Measurements from ENCODE around the gene ETNK1.

The ETNK1 gene

DNA sequence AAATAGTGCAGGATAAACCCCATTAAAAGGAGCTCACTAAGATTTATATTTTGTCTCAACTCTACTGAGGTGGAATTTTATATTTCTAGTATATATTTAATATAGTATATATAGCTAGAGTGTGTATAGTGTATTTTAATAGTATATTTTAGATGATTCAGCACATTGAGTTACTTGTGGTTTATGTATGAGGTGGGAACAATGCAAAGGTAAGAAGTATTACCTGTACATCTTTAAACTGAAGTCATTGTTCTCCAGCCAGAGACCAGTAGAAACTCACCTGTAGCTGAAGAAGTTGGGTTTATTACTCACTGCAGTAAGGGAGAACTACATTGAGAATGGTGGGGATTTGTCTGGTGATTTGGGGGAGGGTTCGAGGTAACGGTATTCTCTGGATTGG is 15.9 kb downstream of the ETNK1 start:
- no peak for DNase-seq

DNA sequence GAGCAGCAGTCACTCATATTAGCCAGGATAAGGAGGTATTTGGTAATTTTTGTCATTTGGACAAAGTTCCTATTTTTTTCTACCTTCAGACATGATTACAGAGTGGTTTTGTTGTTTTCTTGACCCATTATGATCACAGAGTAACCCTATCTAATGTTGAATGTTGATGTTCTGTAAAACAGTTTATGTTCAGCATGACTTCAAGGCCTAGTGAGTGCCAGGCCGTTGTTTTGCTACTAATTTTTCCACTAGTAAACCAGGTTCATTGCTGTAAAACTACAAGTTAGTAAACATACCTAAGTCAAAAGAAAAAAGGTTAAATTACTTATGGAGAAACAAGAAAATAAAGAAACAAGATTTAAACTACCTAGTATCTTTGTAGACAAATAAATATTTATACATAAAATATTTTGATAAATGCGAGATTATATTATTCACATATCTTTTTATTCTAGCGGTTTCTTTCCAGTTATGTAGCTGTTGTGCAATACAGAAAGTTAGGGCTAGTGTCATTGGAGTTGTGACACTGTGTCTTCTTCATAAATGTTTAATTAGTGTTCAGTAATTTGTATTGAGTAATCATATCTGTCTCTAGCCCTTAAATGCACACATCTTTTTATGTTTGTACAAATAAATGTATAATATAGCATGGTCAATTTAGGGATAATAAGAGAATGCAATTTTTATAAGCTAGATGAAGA is 16.5 kb downstream of the ETNK1 start:
- no peak for DNase-seq

DNA sequence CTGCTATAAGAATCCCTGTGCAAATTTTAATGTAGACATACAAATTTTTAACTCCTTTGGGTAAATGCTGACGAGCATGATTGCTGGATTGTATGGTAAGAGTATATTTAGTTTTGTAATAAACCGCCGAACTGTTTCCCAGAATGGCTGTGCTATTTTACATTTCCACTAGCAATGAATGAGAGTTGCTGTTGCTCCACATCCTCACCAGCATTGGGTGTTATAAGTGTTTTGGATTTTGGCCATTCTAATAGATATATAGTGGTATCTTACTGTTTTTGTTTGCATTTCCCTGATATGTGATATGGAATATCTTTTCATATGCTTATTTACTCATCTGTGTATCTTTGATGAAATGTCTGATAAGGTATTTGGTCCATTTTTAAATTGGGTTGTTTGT is 23.7 kb downstream of the ETNK1 start:
- no peak for DNase-seq

DNA sequence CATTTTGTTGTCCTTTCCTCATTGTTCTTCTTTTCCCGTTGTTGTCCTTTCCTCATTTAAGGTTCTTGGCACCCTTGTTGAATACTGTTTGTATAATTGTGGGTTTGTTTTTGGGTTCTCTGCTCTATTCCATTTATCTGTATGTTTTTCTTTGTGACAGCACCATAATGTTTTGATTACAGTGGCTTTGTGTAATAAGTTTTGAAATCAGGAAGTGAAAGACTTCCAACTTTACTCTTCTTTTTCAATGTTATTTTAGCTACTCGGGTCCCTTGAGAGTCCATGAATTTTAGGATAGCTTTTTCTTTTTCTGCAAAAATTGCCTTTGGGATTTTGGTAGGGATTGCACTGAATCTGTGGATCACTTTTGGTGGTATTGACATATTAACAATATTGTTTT is 28.1 kb downstream of the ETNK1 start:
- DNase-seq = no peak

DNA sequence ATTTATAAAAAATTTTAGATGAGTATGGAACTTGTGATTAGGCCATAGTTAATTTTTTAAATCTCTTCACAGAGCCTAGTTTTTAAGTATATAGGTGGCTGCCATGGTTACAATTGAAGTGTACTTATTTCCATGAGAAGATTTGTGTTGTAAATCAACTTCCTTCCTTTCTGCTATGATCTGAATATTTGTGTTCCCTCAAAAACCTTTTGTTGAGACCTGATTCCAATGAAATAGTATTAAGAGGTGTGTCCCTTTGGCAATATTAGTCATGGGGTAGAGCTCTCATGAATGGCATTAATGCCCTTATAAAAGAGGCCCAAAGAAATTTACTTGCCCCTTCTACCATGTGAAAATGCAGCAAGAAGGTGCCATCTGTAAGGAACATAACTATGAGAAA is 28.8 kb downstream of the ETNK1 start:
- no peak for DNase-seq

DNA sequence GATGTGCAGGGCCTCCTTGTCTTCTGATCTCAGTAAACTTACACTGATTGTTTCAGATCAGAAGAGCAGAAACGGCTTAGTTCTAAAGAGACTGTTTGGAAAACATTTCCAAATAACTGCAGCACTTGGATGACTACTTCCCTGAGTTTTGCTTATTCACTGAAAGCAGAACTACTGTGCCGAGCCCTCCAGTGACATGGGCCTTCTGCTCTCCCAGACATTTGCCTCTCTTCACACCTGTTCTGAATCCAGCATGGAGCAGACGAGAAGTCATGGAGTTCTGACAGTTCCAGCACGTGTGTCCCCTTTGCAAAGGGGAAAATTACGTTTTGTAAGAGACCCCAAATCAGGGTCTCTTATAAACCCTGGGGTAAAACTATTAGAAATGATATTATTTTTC is 31.4 kb downstream of the ETNK1 start:
- DNase-seq = no peak

DNA sequence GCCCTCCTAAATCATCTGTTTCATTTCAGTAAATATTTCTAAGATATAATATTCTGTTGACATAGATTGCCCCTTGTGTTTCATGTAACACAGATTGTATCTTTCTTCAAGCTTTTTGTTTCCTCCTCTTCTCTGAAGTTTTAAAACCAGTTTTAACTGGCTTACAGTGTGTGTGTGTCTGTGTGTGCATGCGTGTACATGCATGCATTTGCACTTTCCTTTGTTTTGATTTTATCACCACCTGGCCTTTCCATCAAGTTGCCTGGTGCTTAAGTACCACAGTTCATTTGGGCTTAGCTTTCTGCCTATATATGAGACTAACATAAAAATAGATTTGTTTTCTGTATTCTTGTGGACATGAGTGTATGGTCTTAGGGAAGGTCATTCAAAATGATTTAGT is 31.9 kb downstream of the ETNK1 start:
- DNase-seq = no peak

DNA sequence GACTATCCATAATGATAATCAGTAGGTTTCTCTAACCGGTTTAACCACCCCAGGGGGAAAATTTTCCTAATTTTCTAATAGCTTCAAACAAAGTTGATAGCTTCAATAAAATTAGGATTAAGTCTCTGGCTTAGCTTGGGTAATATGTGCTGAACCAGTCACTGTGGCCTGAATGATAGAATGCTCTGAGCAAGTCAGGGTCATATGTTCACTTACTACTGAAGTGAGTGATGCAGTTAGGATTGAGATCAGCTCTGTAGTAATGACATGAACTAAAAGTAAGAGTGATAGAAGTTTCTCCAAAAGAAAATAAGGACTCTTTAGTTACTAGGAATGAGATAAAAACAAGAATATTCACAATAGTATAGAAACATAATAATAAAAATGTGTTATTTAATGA is 32.6 kb downstream of the ETNK1 start:
- no peak for DNase-seq

DNA sequence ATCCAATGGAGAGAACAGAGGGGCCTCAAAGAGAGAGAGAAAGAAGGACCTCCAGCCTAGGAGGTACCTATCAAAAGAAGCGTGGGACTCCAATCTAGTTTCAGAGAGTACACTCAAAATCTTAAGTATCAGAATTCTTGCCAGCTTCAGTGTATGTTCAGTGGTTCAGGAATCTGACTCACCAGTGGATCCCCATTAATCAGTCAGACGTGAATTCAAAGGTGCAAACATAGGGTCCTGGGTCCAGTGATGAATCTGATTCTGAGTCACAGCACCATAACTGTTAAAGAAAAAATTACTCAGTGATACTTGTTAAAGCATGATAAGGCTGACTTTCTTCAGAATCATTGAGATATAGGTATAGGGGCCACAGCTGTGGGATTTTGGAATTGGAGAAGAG is 33.2 kb downstream of the ETNK1 start:
- DNase-seq = no peak

DNA sequence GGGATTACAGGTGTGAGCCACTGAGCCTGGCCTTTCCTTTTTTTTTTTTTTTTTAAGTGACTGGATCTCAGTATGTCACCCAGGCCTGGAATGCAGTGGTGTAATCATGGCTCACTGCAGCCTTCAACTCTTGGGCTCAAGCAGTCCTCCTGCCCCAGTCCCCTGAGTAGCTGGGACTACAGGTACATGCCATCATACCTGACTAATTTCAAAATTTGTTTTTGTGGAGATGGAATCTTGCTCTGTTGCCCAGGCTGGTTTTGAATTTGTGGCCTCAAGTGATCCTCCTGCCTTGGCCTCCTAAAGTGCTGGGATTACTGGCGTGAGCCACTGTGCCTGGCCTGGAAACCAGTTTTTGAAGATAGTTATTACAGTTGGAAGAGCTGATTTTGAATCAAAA is 37.4 kb downstream of the ETNK1 start:
- DNase-seq = no peak

DNA sequence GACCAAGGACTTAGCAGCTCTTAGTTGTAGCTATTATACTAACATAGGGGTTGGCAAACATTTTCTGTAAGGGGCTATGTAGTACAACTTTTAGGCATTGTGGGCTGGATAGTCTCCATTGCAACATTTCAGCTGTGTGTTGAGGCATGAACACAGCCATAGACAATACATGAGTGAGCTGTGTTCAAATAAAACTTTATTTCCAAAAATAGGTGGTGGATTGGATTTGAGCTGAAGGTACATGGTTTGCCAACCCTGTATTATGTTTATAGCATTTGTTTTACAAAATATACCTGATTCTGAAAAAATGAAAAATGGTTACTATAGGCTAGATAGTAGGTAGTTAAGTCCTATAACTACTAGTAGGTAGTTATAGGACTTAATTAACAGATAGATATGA is 40.5 kb downstream of the ETNK1 start:
- no peak for DNase-seq

DNA sequence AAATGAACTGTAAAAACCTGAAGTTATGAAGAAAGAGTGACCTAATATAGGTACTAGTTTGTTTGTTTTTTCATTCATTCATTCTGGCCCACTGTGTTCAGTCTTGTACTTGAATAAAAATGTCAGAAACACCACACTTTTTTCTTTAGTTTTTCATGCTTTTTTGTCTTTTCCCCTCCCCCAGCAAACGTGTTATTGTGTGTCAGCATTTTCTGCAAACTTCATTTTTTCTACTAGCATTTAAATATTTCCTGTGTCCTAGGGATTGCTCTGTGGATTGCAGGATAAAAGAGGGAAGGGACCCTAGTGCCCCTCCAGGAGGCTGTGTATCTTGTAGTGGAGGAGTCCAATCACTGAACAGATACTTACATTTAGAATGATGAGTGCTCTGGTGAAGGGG is 42.2 kb downstream of the ETNK1 start:
- DNase-seq = no peak

DNA sequence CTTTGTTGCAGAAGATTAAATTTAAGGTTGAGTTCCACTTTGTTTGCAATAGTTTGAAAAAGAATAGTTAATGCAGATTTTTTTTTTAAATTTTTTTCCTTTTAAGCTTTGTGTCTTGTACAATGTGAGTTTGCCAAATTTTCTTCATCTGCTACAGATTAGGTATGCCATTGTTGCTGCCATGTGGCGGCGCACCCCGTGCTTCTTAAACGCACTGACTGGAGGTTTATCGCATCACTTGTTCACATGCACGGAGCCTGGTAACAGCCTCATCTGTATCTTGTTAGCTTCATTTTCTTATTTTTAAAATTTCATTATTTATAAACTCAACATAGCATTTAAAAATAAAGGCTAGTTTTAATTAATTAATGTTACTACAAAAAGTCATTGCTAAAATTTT is 43.5 kb downstream of the ETNK1 start:
- DNase-seq = no peak

DNA sequence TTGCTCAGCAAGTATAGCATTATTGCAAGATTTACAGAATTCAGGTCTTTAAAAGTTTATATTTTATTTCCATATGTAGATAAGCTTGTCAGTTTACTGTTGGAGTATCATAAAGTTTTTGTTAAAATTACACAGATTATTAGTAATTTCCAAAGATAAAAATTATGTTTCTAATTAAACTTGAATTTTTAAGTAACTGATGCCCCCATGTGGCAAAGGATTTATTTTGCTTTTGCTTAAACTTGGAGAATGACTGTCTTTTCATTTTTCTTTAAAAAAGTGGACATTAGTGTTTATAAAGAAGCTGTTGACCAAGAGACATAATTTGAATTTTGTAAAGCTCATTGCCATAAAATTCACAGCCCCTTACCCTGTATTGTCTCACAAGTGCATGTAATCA is 45.8 kb downstream of the ETNK1 start:
- no peak for DNase-seq

DNA sequence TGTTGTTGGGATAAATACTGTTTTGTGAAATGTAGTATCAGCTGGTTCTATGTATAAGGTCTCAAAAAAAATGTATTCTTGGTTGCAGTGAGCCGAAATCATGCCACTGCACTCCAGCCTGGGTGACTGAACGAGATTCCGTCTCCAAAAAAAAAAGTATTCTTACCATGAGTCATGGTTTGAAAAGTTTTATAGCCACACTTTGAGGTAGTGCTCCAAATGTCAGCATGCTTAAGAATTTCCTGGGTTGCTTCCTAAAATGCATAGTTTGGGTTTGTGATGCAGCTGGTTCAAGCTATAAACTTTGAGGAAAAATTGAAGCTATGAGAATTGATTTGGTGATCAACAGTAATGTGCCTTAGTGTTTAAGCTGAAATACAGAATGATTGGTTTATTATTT is 48.0 kb downstream of the ETNK1 start:
- DNase-seq = no peak

DNA sequence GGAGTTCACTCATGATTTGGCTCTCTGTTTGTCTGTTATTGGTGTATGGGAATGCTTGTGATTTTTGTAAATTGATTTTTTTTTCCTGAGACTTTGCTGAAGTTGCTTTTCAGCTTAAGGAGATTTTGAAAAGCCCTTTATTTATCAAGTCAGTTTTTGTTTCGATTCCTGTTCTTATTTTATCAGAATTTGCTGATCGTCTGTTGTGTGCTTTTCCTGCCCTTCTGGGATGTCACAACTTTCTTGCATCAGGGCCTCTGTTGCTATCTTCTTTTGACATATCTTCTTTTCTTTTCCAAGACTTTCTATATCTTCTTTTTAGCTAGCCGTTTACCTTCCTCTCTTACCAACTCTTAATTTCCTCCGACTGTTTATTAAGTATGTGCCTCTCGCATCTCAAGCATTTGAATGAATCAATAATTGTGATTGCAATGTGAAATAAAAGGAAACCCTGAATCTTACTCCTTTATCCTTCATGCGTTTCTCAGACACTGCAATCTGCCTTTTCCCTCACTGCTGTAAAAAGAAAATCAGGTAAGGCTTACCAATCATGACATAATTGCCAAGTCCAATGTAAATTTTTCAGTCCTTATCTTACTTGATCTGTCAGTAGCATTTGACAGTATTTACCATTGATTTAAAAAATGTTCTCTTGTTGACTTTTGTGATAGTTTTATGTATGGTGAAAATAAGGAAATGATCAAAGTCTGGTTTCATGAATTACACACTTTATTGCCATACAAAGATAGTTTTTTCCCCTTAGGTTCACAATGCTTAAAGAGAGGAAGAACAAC is 53.0 kb downstream of the ETNK1 start:
- no peak for DNase-seq

DNA sequence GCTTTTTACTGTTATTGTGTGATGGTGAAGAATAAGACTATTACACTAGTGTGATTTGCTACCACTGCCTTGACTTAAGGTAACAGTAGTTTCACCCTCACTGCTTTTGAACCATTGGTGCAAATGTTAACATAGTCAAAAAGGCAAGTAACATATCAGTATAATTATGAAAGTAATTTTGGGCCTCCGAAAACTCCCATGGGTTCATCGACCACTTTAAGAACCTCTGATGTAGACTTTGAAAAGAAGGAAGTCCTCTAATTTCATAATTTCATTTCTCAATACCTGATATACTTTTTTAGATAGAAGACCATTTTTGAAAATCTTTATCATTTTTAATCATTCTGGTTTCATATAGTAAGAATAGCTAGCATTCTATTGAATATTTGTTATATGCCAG is 57.7 kb downstream of the ETNK1 start:
- no peak for DNase-seq

DNA sequence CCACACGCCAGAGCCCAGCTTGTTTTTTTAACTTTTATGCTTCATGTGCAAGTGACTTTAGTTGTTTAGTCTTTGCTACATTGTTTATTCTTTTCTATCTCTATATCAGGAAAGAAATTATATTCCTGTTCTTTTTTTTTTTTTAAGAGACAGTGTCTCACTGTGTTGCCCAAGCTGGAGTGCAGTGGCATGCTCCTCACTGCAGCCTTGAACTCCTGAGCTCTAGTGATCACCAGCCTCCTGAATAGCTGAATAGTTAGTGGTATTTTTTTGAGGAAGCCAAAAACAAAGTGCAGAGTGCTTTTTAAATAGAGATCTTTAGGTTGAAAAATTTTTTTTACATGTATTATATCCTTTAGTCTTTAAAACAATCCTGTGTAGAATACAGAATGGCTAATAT is 58.2 kb downstream of the ETNK1 start:
- DNase-seq = no peak

DNA sequence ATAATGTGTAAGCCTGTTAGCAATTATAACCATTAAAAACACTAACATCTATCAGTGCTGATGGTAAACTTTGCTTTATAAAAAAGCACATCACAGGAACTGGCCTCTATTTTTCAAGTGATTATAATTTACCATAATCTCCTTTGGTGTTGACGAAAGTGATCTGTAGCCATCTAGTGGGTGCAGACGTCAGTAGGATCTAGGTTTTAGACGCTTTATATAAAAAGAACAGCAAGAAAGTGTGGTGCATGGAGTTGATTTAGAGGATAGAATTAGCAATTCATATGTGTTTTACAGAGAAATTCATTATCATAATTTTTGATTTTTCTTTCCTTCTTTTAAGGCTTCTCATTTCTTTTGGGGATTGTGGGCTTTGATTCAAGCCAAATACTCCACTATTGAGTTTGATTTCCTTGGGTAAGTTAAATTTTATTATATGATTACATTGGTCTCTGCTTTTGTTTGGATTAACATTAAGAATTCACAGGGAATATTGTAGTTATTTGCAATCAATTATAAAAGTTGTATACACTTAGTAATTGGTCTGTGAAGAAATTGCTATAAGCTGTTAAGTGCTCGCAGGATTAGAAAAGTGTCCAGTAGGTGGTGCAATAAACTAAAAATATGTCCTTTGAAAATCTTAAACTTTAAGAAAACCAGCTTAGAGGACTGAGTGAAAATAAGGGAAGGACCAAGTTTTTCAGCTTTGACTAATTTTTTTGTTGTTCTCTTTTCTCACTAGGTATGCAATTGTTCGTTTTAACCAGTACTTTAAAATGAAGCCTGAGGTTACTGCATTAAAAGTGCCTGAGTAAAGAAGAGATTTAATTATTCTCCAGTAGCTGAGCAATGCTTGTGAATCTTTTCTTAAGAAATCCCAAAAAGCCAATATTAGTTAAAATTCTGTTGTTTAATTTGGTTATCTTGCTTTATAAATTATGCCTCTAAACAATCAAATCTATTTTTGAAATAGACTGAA is 59.5 kb downstream of the ETNK1 start:
- DNase-seq = no peak

DNA sequence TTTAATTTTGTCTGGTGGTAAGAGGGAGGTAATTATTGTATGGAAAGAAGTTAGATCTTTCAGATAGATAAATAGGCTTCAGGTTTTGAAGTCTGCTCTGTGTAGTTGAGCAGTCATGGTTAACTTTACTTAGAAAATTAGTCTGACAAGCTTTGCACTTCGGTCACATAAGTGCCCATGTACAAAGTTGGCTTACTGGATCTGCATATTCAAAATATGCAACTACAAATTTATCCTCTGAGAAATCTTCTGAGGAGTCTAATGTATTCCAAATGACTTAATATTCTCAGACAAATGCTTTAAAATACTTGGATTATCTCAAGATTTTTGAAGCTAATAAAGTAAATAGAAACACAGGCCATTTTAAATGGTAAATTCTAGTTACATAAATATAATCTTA is 61.2 kb downstream of the ETNK1 start:
- no peak for DNase-seq

DNA sequence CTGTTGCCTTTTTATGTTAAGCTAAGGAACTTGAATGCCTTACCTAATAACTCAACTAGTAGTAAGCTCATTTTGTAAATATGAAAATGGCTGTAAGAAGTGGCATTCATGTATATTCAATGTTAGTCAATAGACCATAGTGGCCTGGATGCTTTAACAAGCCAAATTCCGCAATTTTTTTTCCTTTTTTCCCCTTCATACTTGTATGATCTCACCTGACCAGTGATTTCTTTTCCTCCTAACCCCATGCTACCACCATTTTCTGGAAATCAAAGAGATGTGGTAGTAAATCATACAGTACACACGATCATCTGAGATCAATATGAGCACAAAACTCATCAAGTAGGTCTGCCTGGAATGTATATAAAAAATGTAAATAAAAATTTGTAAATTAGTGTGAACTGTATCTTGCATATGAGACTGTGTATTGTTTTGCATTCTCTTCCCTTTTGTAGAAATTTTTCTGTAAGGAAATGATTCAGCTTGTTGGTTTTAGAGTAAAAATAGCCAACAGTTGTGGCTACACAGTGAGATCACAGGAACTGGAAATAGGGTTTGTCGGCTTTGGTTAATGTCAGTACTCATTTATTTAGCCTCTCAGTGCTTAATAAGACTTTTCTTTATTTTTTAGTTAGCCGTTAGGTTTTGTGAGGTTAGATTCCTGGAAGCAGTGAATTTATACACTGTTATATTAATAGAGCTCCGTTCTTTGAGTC is 62.5 kb downstream of the ETNK1 start:
- no peak for DNase-seq

DNA sequence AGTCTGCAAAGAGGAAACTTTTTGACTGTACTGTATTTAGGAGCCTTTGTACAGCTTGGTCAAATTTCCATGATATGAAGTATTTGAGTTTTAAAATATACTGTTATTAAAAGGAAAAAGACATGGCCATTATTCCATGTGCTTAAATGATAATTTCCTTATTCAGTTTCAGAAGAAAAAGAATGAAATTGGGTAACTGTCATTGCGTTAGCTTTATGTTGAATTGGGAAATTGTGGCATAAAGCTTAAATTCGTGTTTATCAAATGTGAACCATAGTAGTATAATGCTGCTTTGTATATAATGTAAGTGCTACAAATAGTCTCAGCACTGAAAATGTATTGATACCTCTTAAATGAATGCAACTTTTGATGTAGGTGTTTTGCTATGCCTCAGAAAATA is 64.9 kb downstream of the ETNK1 start:
- no peak for DNase-seq

DNA sequence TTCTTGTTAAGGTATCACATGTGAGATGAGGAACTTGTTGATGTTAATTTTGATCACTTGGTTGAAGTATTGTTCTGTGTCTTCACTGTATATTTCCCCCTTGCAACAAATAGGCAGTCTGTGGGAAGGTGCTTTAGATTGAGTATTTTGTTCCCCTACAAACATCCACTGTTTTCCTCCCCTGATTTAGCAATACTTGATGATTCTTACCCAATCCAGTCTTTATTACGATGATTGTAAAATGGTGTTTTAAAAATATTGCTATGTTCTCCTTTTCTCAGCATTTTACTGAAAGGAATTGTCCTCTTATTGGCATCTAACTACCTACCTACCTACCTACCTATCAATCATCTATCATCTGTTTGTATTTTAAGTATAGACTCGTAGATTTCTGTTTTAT is 66.3 kb downstream of the ETNK1 start:
- DNase-seq = no peak
